Colon (tissue), 2 donors: Measurements from ENCODE around the gene OCA2.
"Not testable (repeated sequence)": the region's sequence is repeated elsewhere in the genome, so short reads cannot be mapped to it uniquely, and the experiment has no call there.

Experiments
- FAIRE-seq: peaks from 2 replicates; lab custom pipeline; 2012; peaks lifted over from hg19 to GRCh38; lab: Jason Lieb, UNC
- donor health status: control.
- donor health status: control.

The OCA2 gene

DNA sequence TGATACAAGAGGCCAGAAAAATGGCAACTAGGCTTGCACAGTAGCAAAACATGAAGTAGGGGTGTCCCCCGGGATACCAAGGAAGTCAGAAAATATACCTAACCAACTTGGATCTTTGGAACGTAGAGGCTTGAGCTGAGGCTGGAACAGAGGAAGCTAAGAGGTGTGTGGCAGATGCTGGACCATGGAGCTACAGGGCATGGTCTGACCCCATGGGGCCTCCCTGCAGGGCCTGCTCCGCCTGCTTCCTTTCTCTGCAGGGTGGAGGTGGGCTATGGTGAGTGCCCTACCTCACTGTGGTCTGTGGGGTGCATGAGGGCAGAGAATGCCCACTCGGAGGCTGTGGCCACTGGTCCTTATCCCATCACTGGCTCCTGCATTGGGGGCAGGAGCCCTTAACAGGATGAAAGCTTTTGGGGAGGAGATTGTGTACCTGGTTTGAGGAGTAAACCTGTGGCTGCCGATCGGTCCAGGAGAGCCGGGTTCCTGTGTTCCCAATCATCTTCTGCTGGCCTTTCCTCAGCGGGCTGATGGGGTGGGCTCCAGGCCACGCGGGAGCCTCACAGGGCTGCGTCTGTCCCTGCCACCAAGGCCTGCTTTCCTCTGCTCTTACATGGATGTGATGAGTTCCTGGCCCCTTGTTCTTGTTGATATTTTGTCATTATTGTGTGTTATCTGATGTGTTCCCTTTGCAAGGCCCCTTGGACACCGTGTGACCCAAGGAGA is 96.8 kb downstream of the OCA2 start:
- no peak for FAIRE-seq

DNA sequence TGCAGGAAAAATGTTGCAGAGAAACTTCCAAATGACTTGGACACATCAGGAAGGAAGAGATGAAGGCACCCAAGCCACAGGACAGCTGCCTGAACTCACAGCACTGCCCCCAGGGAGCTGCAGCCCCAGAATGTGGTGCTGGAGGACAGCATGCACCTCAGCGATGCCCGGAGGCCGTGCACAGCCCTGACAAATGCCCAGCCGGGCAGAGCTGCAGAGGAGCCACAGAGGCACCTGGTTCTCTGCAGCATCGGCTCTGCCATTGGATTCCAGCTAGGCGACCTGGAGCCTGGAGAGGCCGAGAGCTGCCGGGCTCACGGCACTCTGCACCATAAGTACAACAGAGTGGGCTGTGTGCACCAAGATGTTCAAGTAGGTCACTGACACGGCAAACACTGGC is 97.5 kb downstream of the OCA2 start:
- FAIRE-seq = no peak

DNA sequence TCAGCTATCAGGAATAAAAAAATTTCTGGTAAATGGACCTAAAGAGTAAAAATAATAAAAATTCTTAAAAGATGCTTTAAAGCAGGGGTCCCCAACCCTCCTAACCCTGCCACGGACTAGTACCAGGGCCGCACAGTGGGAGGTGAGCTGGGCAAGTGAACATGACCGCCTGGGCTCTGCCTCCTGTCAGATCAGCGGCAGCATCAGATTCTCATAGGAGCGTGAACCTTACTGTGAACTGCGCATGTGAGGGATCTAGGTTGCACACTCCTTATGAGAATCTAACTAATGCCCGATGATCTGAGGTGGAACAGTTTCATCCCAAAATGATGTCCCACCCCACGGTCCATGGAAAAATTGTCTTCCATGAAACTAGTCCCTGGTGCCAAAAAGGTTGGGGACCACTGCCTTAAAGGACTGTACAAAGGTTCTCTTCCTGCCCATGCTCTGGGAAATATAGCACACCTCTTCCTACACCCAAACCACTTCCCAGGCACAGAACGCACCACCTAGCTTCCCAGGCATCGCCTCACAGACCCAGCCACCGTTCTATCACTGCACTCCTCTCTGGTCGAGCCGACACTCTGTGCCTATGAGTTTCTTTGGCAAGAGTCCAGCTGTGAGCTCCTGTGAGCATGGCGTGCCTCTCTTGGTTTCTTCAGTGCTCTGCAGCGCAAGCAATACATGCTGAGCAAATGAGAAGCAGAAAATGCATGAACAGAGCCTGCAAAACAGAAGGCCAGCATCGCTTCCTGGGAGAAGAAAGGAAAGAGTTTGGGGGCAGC is 104.9 kb downstream of the OCA2 start:
- FAIRE-seq = no peak

DNA sequence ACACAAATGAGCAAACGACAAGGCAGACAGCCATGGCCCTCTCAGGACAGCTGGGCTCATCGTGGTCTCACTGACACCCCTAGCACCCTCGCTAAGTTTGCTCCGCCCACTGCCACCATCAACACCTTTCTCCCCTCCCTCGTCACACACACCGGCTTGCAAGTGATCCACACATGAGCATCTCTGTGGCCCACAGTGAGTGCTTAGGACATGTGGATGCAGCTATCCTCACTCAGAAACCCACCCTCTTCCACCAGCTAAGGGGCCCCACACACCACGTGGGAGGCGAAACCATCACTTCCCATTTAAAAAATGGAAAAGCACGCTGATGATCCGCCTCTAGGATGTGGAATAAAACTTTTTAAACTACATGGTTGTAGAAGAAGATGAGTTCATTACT is 105.6 kb downstream of the OCA2 start:
- no peak for FAIRE-seq

DNA sequence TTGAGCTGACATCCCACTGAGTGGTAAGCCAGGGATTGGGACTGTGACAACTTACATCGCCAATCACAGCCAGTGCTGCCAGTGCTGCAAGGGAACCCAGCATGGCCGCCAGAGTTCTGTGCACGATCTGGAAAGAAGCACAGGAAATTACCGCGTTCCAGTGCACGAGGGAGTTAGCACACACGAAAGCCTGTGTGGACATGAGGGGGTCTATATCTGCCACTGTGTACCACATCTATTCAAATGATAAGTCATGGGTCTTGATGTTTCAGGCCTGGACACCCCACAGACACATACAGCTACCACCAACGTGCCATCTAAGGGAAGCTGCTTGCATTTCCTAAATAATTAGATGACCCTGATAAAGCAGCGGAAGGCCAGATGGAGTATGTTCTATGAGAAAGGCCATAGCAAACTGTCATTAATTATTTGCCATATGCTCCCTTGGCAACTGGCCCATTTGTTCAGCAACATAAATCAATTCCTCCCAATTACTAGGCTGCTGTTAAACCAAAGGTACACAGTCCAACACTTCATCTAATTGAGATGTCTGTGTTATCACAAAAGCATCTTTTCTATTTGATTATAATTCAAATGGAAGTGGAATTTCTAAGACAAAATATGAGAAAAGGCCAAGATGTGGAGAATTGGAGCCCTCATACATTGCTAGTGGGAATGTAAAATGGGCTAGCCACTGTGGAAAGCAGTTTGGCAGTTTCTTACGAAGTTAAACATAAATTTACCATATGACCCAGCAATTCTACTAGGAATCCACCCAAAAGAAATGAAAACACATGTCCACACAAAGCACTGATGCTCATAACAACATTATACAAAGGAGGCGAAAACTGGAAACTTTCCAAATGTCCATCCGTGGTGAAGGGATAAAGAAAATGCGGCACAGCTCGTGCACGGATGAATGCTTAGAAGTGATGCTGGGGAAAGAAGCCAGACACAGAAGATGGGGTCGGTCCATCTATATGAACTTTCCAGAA is 108.3 kb downstream of the OCA2 start:
- no peak for FAIRE-seq

DNA sequence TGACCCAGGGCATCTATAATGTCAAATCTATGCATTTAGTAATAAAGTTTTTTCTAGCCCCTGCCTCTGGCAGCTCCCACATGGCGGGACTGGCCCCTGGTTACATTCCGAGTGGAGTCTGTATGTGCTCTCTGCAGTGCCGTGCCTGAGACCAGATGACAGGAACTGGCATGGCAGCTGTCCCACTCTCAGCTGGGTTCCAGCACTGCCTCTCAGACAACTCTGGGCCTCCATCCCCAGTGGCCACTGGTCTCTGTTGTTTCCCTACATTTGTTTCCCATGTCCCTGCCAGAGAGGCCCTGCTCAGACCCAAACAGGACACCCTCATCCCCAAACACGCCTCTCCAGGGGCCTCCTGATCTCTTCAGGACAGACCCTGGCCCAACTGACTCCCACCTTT is 109.3 kb downstream of the OCA2 start:
- no peak for FAIRE-seq

DNA sequence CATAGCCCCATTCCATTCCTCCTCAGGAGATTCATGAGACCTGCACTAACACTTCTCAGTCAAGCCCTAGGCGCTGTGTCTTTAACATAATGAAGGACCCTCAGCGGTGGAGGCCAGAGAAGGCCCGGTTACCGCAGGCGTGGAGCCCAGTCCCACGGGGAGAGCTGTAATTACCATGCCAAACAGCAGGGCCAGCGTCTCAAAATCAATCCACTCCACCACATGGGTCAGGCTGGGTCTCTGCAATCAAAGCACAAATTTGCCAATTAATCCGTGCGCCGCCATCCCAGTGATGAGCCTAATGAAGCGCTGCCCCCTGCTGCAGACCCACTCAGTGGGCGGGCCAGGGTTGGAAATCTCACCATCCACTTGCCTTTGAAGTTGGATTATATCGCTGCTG is 109.7 kb downstream of the OCA2 start:
- FAIRE-seq = no peak

DNA sequence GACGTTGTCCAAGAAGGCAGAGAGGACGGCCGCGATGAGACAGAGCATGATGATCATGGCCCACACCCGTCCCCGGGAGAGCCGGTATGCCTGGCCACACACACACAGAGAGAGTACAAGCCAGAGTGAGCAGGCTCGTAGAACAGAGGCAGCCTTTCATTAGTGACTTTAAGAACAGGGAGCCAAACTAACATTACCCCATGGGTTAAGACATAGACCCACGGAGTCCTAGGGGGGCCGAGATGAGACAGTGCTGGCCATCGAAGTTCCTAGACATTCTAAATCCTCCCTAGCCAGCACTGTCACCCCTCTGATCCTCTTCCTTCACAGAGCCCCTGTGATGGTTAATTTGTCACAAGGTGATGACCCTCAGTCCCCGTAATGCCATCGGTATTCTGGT is 114.0 kb downstream of the OCA2 start:
- no peak for FAIRE-seq

DNA sequence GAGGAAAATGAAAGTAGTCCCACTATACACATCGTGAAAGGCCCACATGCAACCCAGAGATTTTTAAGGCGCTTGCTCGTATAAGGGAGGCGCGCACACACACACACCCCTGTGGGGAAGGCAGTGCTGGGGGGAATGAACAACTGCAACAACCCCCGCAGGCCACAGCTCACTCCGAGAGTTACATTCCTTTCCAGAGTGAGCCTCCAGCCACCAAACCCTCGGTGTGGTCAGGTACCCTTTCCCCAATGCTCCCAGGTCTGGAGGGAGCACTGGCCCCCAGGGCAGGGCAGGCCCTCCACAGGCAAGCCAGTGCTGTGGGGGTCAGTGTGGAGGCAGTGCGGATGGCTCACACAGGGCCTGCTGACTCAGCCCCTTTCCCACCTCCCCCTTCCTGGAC is 115.6 kb downstream of the OCA2 start:
- no peak for FAIRE-seq

DNA sequence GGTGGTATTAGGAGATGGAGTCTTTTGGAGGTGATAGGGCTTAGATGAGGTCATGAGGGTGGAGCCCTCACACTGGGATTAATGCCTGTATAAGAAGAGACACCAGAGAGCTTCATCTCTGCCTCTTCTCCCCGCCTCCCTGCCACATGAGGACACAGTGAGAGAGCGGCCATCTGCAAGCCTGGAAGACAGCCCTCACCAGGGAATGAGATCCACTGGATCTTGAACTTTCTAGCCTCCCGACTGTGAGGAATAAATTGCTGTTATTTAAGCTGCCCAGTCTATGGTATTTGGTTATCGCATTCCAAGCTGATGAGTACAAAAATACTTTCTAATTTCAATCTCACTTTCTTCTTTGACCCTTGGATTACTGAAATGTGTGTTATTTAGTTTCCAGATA is 121.4 kb downstream of the OCA2 start:
- FAIRE-seq = no peak

DNA sequence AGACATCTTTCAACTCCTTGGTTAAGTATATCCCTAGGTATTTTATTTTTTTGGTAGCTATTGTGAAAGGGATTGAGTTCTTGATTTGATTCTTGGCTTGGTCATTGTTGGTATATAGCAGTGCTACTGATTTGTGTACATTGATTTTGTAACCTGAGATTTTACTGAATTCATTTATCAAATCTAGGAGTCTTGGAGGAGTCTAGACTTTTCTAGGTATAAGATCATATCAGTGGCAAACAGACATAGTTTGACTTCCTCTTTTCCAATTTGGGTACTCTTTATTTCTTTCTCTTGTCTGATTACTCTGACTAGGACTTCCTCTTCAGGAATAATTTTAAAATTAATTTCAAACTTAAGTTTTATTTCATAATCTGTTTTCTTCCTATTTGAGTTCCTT is 125.2 kb downstream of the OCA2 start:
- FAIRE-seq = no peak

DNA sequence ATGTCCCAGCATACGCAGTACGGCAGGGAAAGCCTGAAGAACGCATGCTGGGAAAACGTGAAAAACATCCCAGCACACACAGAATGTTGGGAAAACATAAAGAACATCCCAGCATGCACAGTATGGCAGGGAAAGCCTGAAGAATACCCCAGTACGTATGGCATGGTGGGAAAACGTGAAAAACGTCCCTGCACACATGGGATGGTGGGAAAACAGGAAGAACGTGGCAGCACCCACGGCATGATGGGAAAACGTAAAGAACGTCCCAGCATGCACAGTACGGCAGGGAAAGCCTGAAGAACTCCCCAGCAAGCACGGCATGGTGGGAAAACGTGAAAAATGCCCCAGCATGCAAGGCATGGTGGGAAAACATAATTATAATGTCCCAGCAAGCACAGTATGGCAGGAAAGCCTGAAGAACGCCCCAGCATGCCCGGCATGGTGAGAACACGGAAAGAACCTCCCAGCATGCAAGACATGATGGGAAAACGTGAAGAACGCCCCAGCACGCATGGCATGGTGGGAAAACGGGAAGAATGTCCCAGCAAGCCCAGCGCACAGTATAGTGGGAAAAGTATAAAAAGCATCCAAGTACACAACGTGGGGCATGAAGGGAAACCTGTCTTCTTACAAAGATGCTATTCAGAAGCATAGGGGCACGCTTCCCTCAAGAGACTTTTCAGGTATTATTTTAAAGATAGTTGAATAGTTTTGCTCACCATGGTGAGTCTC is 128.3 kb downstream of the OCA2 start:
- no peak for FAIRE-seq

DNA sequence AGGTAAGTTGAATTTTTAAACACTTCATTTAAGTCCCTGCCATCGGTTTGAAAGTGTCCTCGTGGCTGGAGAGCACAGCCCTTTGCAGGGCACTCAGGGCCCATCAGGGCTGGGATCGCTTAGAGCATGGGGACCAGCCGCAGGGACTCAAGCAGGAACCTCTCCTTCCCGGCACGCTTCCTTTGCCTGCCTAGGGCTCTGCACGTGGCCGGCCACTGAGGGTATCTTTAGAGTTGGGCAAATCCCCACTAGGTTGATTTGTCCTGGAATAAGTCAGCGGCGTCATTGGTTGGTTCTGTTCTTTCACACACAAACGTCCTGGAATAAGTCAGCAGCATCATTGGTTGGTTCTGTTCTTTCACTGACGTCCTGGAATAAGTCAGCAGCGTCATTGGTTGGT is 131.6 kb downstream of the OCA2 start:
- FAIRE-seq = no peak

DNA sequence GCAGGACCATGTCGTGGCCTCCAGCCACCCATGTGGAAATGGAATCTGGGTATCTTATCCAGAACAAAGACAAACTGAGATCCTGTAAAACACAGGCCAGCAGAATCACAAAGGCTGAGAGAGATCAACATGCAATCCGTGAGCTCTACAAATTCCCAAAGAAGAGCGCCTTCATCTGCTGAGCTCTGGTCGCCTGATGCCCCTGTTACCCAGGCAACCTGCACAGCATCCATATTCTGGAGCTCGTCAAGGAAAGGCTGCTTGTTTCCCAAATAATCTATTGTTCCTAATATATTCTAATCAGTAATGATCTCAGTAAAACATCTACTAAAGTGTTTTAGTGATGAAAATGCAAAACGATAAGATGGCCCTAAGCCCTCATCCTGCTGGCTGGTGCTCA is 133.6 kb downstream of the OCA2 start:
- no peak for FAIRE-seq

DNA sequence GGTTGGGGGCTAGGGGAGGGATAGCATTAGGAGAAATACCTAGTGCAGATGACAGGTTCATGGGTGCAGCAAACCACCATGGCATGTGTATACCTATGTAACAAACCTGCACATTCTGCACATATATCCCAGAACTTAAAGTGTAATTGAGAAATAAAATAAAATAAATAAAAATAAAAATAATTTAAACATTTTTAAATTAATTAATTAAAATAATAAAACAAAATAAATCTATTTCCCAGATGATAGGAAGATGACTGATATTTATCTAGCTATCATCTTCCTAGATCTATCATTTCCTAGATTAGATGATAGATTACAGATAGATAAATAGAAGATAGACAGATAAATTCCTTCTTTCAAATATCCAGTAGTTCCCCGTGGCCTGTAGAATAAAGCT is 137.3 kb downstream of the OCA2 start:
- no peak for FAIRE-seq

DNA sequence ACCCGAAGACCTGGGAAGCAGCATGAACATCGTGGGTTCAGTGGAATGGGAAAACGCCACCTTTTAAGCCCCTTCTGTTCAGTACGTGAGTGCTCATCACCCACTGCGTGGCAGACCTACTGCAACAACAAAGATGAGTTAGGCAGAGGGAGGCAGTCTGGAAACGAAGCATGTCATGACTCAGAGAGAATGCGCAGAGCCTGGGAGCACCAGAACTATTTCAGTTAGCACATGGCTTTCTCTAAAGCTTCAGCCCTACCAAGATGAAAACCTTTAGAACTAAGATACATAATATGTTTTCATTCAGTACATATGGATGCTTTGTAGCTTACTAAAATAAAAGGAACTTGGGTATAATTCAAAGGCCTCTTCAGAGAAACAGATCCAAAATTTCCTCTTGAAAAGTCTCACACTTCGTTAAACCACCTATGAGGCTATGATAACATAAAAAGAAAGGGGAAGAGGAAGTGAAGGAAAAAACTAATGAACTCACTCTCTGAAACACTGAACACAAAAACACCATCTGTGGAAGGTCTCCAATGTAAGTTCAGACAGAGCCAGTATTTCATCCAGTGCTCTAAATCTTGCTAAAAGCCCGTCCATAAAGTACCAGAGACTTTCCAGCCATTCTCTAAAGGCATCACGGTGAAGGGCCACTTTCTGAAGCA is 140.1 kb downstream of the OCA2 start:
- no peak for FAIRE-seq

DNA sequence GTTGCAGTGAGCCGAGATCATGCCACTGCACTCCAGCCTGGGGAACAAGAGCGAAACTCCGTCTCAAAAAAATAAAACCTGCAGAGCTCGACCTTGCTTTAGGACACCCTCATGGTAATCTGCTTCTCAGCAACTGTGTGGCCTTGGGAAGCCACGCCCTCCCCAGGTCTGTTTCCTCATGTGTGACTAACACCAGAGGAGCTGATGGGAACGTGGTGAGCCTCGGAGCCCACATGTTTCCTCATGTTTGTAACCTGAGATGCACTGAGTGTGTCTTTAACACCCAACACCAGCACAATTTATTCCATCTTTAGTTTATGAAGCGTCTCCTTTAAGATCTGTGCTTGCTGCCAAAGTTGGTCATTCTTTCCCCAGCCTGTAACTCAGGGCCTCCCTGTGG is 142.8 kb downstream of the OCA2 start:
- no peak for FAIRE-seq

DNA sequence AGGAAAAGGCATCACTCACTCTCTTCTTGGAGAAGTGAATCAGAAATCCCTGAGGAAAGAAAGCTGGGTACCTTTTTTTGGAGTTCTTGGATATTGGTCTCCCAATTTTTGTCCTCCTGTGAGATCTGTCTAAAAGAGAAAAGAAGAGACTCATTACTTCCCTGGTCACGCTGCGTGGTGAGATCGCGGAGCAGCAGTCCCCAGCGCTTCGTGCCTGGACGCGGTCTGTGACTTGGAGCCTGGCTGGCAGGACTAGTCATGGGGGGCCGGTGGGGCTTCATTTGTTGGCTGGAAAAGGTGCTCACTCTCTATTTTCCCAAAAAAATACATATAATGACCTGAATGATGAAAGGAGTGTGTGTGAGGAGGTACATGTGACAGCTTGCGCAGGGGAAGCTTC is 144.0 kb downstream of the OCA2 start:
- FAIRE-seq = no peak

DNA sequence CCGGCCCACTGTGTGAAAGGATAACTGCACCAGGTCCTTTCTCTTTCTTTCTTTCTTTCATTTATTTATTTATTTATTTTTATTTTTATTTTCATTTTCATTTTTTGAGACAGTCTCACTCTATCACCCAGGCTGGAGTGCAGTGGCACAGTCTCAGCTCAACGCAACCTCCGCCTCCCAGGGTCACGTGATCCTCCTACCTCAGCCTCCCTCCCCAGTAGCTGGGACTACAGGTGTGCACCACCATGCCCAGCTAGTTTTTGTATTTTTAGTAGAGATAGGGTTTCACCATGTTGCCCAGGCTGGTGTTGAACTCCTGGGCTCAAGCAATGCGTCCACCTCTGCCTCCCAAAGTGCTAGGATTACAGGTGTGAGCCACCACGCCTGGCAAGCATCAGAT is 146.5 kb downstream of the OCA2 start:
- FAIRE-seq = not testable (repeated sequence)

DNA sequence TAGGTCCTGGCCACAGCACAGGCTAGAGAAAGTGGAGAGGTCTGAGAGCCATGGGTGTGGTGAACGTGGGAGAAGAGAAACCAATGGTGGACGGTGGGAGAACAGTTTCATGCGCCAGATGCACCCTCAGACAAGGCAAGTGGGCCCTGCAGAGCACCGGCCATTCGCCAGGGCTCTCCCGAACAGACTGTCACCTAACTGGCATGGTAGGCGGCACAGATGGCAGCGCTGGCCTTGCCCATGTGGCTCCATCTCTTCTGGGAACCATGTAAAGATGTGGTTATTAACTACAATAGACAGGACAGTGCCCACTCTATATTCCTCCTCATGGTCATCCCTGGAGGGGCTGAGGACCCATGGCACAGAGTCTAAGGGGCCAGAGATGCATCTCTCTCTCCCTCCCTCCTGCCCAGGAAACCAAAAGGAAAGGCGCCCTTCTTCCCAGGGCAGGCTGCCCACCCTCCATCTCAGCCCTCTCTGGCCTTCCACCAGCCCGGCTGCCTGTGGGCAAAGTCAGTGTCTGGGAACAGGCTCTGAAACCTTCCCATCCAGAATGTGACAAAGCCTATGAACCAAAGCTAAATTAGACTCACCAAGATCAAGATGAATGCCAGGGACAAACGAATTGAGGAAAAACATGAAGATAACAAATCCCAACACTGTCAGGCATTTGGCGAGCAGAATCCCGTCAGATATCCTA is 147.8 kb downstream of the OCA2 start:
- FAIRE-seq = no peak

DNA sequence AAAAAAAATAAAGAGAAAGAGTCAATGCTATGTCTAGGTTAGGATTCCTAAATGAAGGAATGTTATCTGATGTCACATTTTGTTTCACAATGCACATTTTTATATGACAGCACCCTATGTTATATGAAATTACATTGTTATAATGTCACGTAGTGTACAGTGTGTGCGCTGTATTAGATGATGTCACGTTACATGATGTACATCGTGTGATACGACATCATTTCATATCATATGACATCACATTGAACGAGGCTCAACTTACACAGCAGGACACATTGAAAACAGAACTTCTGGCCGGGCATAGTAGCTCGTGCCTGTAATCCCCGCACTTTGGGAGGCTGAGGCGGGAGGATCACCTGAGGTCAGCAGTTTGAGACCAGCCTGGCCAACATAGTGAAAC is 150.0 kb downstream of the OCA2 start:
- no peak for FAIRE-seq
